Right atrium auricular region (tissue), 2 donors: ENCODE data around the gene TOR1AIP2. TPM values are rescaled to one million over a fixed set of nuclear protein-coding genes. Genes with fewer than 3 reads are reported as not detected.

Experiments
- DNase-seq: peaks from one replicate; pipeline ENCODE4 v3.0.0-alpha.2; 2019; ENCODE audit warnings: low spot score
- H3K27ac ChIP-seq, 2 donors: fragments of 200-600 bp; sonication (generic); 1 replicate in 1 of 2; 2 replicates in 1 of 2; pipeline ENCODE4 v1.5.1; 2016 to 2019
- H3K27me3 ChIP-seq, 2 donors: fragments of 200-600 bp; sonication (generic); one replicate each; pipeline versions ENCODE4 v1.5.1 to v1.6.0; 2017 to 2019
- H3K36me3 ChIP-seq: fragments of 200-600 bp; sonication (generic); one replicate; pipeline ENCODE4 v1.5.1; 2016
- H3K4me1 ChIP-seq, 2 donors: fragments of 200-600 bp; sonication (generic); one replicate each; pipeline versions ENCODE4 v1.5.1 to v1.6.0; 2017 to 2019
- H3K4me3 ChIP-seq, 2 donors: fragments of 200-600 bp; sonication (generic); 1 replicate in 1 of 2; 2 replicates in 1 of 2; pipeline ENCODE4 v1.5.1; 2017 to 2019; ENCODE audit warnings: mild to moderate bottlenecking in 1 of 2, moderate library complexity in 1 of 2
- H3K9me3 ChIP-seq, 2 donors: fragments of 200-600 bp; sonication (generic); one replicate each; pipeline ENCODE4 v1.5.1; 2019
- total RNA-seq, 2 donors: library from RNA; depleted of rRNA; stranded (reverse); fragments of >200 nt; gene quantifications; one replicate each; pipeline ENCODE4 v1.1.0, GENCODE V29; 2016
- TF ChIP-seq, protein P1 (sequence below), 2 donors: fragments of 200-600 bp; sonication (generic); IDR thresholded peaks; one replicate each; pipeline ENCODE4 v1.5.1; 2019; ENCODE audit warnings: antibody characterized with exemption in 2 of 2

Gene TOR1AIP2
- total RNA-seq, 2 donors from 2014 or later, result 44.7 to 59.7 TPM

DNA sequence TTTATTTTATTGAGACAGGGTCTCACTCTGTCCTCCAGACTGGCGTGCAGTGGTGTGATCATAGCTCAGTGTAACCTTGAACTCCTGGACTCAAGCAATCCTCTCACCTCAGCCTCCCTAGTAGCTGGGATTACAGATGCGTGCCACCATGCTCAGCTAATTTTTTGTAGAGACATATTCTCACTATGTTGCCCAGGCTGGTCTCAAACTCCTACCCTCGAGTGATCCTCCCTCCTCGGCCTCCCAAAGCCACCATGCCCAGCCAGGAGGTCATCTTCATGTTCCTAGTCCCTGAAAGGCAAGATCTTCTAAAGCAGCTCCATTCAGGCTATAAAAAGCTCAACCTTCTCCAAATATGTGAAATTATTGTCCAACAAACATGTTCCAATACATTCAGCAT lies 53.9 kb downstream of the TOR1AIP2 start:
- no peak overlapping the region for H3K27ac ChIP-seq
- no peaks in the 10 kb centered on the region for H3K36me3 ChIP-seq
- H3K4me1 ChIP-seq, result peaks cover 0 to 4% of the 10 kb centered on the region in 2 donors
- no peak overlapping the region for H3K4me3 ChIP-seq
- H3K27me3 ChIP-seq, result no peaks in the 10 kb centered on the region
- DNase-seq, result no peak
- H3K9me3 ChIP-seq, result no peaks in the 10 kb centered on the region
- TF ChIP-seq, protein P1, sequence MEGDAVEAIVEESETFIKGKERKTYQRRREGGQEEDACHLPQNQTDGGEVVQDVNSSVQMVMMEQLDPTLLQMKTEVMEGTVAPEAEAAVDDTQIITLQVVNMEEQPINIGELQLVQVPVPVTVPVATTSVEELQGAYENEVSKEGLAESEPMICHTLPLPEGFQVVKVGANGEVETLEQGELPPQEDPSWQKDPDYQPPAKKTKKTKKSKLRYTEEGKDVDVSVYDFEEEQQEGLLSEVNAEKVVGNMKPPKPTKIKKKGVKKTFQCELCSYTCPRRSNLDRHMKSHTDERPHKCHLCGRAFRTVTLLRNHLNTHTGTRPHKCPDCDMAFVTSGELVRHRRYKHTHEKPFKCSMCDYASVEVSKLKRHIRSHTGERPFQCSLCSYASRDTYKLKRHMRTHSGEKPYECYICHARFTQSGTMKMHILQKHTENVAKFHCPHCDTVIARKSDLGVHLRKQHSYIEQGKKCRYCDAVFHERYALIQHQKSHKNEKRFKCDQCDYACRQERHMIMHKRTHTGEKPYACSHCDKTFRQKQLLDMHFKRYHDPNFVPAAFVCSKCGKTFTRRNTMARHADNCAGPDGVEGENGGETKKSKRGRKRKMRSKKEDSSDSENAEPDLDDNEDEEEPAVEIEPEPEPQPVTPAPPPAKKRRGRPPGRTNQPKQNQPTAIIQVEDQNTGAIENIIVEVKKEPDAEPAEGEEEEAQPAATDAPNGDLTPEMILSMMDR (IDR thresholded peaks at IDR 0.05), result no peak

DNA sequence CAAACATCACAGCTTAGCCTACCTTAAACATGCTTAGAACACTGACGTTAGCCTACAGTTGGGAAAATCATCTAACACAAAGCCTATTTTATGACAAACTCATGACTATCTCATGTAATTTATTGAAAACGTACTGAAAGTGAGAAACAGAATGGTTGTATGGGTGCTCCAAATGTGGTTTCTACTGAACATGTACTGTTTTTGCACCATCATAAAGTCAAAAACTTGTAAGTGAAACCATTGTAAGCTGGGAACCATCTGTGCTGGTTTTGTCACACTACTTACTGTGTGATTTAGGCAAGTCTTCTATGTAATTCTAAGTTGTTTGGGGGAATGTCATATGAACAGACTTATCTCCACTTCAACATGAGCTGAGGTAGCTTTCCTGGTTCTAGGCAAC lies 55.5 kb downstream of the TOR1AIP2 start:
- H3K4me1 ChIP-seq, result peaks cover 0 to 5% of the 10 kb centered on the region in 2 donors
- no peak overlapping the region for H3K4me3 ChIP-seq
- DNase-seq, result no peak
- no peaks in the 10 kb centered on the region for H3K36me3 ChIP-seq
- H3K9me3 ChIP-seq, result no peaks in the 10 kb centered on the region
- TF ChIP-seq, protein P1 (IDR thresholded peaks at IDR 0.05), result no peak
- no peaks in the 10 kb centered on the region for H3K27me3 ChIP-seq
- H3K27ac ChIP-seq, result no peak overlapping the region

DNA sequence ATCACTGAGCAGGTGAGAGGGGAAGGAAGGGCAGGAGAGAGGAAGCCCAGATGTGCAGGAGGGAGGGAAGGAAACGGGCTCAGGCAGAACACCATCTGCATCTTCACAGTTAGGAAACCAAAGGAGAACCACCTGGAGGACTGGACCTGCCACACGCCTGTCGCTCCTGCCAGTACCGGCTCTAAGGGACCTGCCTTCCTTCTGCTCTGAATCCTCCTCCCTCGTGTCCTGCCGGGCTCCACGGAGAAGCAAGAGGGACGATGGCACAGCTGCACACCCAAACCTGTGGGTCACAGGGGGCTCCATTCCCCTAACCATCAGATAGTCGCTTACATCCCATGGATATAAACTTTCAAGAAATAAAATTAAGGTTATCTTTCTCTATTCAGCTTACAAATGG lies 56.1 kb downstream of the TOR1AIP2 start:
- Histone ChIP-seq H3K4me3 (no peak overlapping the region), H3K9me3 (no peaks in the 10 kb centered on the region), H3K27me3 (no peaks in the 10 kb centered on the region), H3K27ac (no peak overlapping the region), H3K4me1 (peaks cover 0 to 10% of the 10 kb centered on the region in 2 donors), H3K36me3 (no peaks in the 10 kb centered on the region)
- DNase-seq, result no peak
- TF ChIP-seq, protein P1 (IDR thresholded peaks at IDR 0.05), result no peak

DNA sequence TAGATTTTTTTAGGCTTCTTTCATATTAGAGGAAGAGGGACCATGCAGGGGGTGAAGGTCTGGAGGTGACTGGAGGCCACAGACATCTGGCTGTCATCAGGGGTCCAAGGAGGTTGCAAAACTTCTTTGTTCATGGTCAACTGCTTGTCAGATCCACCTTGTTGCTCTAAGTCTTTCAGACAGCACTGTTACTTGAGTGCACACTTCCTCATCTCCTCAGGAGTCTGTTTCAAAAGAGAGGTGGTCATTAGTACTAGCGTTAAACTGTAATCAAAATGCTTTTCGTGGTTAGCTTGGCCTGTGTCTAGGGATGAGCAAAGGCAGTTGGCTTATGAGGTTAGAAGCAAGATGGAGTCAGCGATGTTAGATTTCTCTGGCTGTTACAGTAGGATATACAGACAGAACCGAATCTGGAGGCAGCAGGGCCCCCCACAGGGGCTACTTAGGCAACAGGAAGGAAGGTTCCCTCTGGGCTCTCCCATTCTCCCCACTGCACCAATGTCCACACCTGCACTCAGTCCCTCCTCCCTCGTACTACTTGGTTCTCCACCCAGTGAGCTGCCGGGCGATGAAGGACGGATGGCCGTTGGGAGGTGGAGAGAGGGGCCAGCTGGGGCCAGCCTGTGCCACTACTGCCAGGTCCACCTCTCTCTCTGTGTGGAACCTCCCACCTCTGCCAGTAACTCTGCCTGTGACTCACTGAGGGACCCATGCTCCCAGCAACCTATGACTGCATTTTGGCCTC lies 57.2 kb downstream of the TOR1AIP2 start:
- no peaks in the 10 kb centered on the region for H3K27me3 ChIP-seq

DNA sequence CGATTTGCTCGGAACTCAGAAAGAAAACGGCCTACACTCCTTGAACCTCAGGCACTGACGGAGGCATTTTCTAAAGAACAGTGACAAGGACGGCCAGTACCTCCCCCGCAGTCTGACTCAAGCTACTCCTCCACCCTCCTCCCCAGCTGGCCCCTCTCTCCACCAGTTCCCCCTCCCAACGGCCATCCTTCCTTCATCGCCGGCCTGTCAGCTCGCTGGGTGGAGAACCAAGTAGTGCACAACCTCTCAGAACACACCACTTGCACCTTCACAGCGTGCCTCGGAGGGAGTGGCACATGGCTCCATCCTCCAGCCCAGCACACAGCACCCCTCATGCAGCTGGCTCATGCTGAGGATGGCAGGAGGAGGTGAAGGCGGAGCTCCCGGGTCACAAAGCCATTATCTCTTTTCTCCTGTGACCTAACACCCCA lies 58.8 kb downstream of the TOR1AIP2 start:
- H3K27ac ChIP-seq, result peak overlapping the region; percentile 3 to 70
- H3K36me3 ChIP-seq, result no peaks in the 10 kb centered on the region
- H3K9me3 ChIP-seq, result no peaks in the 10 kb centered on the region
- no peaks in the 10 kb centered on the region for H3K27me3 ChIP-seq
- no peak overlapping the region for H3K4me3 ChIP-seq
- TF ChIP-seq, protein P1 (IDR thresholded peaks at IDR 0.05), result no peak
- no peak for DNase-seq
- peaks cover 0 to 30% of the 10 kb centered on the region in 2 donors for H3K4me1 ChIP-seq

More for the DNA sequence above, 57.2 kb downstream of the TOR1AIP2 start:
- no peaks in the 10 kb centered on the region for H3K9me3 ChIP-seq
- peaks cover 0 to 21% of the 10 kb centered on the region in 2 donors for H3K4me1 ChIP-seq
- H3K27ac ChIP-seq, result no peak overlapping the region
- no peaks in the 10 kb centered on the region for H3K36me3 ChIP-seq
- H3K4me3 ChIP-seq, result no peak overlapping the region
- TF ChIP-seq, protein P1 (IDR thresholded peaks at IDR 0.05), result no peak
- DNase-seq, result no peak
